Measurements from ENCODE around the gene PPP1R3D. TPM values are rescaled to one million over a fixed set of nuclear protein-coding genes. Genes with fewer than 3 reads are reported as not detected.

The PPP1R3D gene
- total and polyA plus RNA-seq, 10 of the 15 experiments (the other 5 are each of a cell fraction or from before 2014, with no cell fraction given), result 0.39 to 4.8 (median 2.9) TPM

DNA sequence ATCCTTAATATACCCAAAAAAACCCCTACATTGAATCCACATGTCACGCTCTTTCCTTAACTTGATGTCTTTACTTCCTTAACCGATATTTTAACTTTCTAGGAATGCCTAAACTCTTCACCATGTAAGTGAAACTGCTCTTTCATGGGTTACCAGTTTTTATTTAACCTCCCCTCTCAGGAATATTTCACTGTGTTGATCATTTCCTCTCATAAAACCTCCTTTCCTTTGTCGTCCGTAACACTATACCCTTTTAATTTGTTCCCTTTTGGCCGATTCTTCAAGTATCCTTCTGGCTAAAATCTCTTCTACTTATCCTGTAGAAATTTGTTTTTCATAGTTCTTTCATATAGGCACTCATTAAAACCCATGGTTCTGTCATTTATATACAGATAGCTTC lies 31.2 kb downstream of the PPP1R3D start:
- DNase-seq (ENCODE audit: low read depth, low spot score) (no peak), FAIRE-seq (no peak), ATAC-seq (no peak)
- Histone ChIP-seq H2AFZ (ENCODE audit: control insufficient read depth, low read depth, low read length) (no peak overlapping the region), H3K36me3 (ENCODE audit: control insufficient read depth in 2 of 2, insufficient read depth in 2 of 2, low read length in 1 of 2) (no peaks in the 10 kb centered on the region), H3K27me3 (replicated peaks in 1 of 2; ENCODE audit: control insufficient read depth in 2 of 2, insufficient read depth in 2 of 2, low read length in 1 of 2) (no peaks in the 10 kb centered on the region), H3K4me1 (ENCODE audit: control insufficient read depth, insufficient read depth, low read length) (no peaks in the 10 kb centered on the region), H3K4me2 (ENCODE audit: control insufficient read depth, insufficient read depth) (no peak overlapping the region), H3K27ac (ENCODE audit: control insufficient read depth, insufficient read depth) (no peak overlapping the region), H4K20me1 (ENCODE audit: control insufficient read depth, insufficient read depth) (no peaks in the 10 kb centered on the region), H3K4me3 (no peak overlapping the region), H3K79me2 (ENCODE audit: control insufficient read depth, insufficient read depth, low read length) (no peaks in the 10 kb centered on the region), H3K9ac (ENCODE audit: control insufficient read depth, insufficient read depth, low read length) (no peak overlapping the region), H3K9me3 (replicated peaks; ENCODE audit: control insufficient read depth, insufficient read depth, low read length) (no peaks in the 10 kb centered on the region; the same call in 2 of the 3 replicates)
- CTCF ChIA-PET, result interaction anchor here (1.5 kb wide), 1 partner anchor 14 kb away, joined by 3 read pairs; no protein-coding TSS in a partner anchor
- 62% methylated on average over 5 of the region's 5 CpGs for WGBS (ENCODE audit: insufficient coverage, insufficient replicate concordance, low lambda C conversion rate, missing lambda C conversion rate)
- intact Hi-C loops (cut with micrococcal nuclease; ENCODE audit: unreplicated experiment), result no loop called here
- in situ Hi-C loops (cut with MboI), result no loop called here
- no TSS peak for BruUV-seq (replicated peaks)
- POLR2A ChIA-PET, result no interaction called here
- SMC1A ChIA-PET (ENCODE audit: uncharacterized antibody, unreplicated experiment), result interaction anchor here (1.0 kb wide), 1 partner anchor 15 kb away, joined by 3 read pairs; no protein-coding TSS in a partner anchor
- RAD21 ChIA-PET (ENCODE audit: unreplicated experiment), result no interaction called here
- TF ChIP-seq, protein P1, sequence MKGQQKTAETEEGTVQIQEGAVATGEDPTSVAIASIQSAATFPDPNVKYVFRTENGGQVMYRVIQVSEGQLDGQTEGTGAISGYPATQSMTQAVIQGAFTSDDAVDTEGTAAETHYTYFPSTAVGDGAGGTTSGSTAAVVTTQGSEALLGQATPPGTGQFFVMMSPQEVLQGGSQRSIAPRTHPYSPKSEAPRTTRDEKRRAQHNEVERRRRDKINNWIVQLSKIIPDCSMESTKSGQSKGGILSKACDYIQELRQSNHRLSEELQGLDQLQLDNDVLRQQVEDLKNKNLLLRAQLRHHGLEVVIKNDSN (IDR thresholded peaks at IDR 0.05; ENCODE audit: borderline replicate concordance, extremely low read length, insufficient read depth, low read depth, low read length), result no peak
- TF ChIP-seq WRNIP1 (IDR thresholded peaks at IDR 0.05; ENCODE audit: borderline replicate concordance, low read depth, low read length) (no peak), IKZF1 (conservative IDR thresholded peaks at IDR 0.05) (no peak), RBBP5 (conservative IDR thresholded peaks at IDR 0.05) (no peak), PML (IDR thresholded peaks at IDR 0.05; ENCODE audit: low read length) (no peak), SREBF2 (IDR thresholded peaks at IDR 0.05; ENCODE audit: low read length) (no peak), HCFC1 (IDR thresholded peaks at IDR 0.05; ENCODE audit: low read length) (no peak), YBX1 (IDR thresholded peaks at IDR 0.05) (no peak), SUPT20H (IDR thresholded peaks at IDR 0.05; ENCODE audit: borderline replicate concordance, control insufficient read depth, low read depth, low read length) (no peak), SREBF1 (IDR thresholded peaks at IDR 0.05; ENCODE audit: low read length) (no peak), SUZ12 (IDR thresholded peaks at IDR 0.05; ENCODE audit: unreplicated experiment) (no peak), NR2C2 (IDR thresholded peaks at IDR 0.05; ENCODE audit: borderline replicate concordance, control insufficient read depth, insufficient read length, low read depth) (no peak)
- TF ChIP-seq, protein P2, sequence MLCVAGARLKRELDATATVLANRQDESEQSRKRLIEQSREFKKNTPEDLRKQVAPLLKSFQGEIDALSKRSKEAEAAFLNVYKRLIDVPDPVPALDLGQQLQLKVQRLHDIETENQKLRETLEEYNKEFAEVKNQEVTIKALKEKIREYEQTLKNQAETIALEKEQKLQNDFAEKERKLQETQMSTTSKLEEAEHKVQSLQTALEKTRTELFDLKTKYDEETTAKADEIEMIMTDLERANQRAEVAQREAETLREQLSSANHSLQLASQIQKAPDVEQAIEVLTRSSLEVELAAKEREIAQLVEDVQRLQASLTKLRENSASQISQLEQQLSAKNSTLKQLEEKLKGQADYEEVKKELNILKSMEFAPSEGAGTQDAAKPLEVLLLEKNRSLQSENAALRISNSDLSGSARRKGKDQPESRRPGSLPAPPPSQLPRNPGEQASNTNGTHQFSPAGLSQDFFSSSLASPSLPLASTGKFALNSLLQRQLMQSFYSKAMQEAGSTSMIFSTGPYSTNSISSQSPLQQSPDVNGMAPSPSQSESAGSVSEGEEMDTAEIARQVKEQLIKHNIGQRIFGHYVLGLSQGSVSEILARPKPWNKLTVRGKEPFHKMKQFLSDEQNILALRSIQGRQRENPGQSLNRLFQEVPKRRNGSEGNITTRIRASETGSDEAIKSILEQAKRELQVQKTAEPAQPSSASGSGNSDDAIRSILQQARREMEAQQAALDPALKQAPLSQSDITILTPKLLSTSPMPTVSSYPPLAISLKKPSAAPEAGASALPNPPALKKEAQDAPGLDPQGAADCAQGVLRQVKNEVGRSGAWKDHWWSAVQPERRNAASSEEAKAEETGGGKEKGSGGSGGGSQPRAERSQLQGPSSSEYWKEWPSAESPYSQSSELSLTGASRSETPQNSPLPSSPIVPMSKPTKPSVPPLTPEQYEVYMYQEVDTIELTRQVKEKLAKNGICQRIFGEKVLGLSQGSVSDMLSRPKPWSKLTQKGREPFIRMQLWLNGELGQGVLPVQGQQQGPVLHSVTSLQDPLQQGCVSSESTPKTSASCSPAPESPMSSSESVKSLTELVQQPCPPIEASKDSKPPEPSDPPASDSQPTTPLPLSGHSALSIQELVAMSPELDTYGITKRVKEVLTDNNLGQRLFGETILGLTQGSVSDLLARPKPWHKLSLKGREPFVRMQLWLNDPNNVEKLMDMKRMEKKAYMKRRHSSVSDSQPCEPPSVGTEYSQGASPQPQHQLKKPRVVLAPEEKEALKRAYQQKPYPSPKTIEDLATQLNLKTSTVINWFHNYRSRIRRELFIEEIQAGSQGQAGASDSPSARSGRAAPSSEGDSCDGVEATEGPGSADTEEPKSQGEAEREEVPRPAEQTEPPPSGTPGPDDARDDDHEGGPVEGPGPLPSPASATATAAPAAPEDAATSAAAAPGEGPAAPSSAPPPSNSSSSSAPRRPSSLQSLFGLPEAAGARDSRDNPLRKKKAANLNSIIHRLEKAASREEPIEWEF (IDR thresholded peaks at IDR 0.05; ENCODE audit: insufficient replicate concordance, low read depth, low read length), result no peak
- TF ChIP-seq, protein P3, sequence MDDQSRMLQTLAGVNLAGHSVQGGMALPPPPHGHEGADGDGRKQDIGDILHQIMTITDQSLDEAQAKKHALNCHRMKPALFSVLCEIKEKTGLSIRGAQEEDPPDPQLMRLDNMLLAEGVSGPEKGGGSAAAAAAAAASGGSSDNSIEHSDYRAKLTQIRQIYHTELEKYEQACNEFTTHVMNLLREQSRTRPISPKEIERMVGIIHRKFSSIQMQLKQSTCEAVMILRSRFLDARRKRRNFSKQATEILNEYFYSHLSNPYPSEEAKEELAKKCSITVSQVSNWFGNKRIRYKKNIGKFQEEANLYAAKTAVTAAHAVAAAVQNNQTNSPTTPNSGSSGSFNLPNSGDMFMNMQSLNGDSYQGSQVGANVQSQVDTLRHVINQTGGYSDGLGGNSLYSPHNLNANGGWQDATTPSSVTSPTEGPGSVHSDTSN (IDR thresholded peaks at IDR 0.05; ENCODE audit: insufficient replicate concordance, low read depth, low read length), result no peak
- TF ChIP-seq, protein P4, sequence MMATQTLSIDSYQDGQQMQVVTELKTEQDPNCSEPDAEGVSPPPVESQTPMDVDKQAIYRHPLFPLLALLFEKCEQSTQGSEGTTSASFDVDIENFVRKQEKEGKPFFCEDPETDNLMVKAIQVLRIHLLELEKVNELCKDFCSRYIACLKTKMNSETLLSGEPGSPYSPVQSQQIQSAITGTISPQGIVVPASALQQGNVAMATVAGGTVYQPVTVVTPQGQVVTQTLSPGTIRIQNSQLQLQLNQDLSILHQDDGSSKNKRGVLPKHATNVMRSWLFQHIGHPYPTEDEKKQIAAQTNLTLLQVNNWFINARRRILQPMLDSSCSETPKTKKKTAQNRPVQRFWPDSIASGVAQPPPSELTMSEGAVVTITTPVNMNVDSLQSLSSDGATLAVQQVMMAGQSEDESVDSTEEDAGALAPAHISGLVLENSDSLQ (IDR thresholded peaks at IDR 0.05), result no peak
- TF ChIP-seq, protein P5, sequence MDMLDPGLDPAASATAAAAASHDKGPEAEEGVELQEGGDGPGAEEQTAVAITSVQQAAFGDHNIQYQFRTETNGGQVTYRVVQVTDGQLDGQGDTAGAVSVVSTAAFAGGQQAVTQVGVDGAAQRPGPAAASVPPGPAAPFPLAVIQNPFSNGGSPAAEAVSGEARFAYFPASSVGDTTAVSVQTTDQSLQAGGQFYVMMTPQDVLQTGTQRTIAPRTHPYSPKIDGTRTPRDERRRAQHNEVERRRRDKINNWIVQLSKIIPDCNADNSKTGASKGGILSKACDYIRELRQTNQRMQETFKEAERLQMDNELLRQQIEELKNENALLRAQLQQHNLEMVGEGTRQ (IDR thresholded peaks at IDR 0.05; ENCODE audit: borderline replicate concordance, low read depth, low read length), result no peak

Measured in GM12878 (cell line).